B cell (primary cell): ENCODE results near the gene NUFIP1.

ENCODE experiments used
- CTCF ChIP-seq: fragments of 200-600 bp; IDR thresholded peaks from one replicate; pipeline ENCODE4 v1.8.0; 2022; ENCODE audit warnings: antibody characterized with exemption, mild to moderate bottlenecking
- EZH2 ChIP-seq: IDR thresholded peaks from 2 replicates; pipeline ENCODE4 v1.6.1; 2012; ENCODE audit warnings: borderline replicate concordance, low read depth, mild to moderate bottlenecking, moderate library complexity, low read length; ENCODE audit not compliant: insufficient read depth, poor library complexity, severe bottlenecking

GRCh38 chr13:45016792-45017425 is 27.6 kb upstream of the NUFIP1 start:
- TF ChIP-seq CTCF = no peak
- no peak for TF ChIP-seq EZH2
